Right kidney (tissue), 9 donors: ENCODE results near the gene COL5A3.
"Not testable (repeated sequence)": the region's sequence is repeated elsewhere in the genome, so short reads cannot be mapped to it uniquely, and the experiment has no call there.

Experiments
- DNase-seq: peaks from one replicate; pipeline ENCODE4 v3.0.0-alpha.2; 2016
- long read RNA-seq, 8 donors: transcript quantifications; one replicate each; lab custom pipeline, GENCODE V29; 2026

Gene COL5A3
- long read RNA-seq, donor 1: 0 reads
- long read RNA-seq, donor 2: 0 reads
- long read RNA-seq, donor 3: 0 reads
- long read RNA-seq, donor 4: 0 reads
- long read RNA-seq, donor 5: 0 reads
- long read RNA-seq, donor 6: 0 reads
- long read RNA-seq, donor 7: 0 reads
- long read RNA-seq, donor 8: 0 reads

DNA sequence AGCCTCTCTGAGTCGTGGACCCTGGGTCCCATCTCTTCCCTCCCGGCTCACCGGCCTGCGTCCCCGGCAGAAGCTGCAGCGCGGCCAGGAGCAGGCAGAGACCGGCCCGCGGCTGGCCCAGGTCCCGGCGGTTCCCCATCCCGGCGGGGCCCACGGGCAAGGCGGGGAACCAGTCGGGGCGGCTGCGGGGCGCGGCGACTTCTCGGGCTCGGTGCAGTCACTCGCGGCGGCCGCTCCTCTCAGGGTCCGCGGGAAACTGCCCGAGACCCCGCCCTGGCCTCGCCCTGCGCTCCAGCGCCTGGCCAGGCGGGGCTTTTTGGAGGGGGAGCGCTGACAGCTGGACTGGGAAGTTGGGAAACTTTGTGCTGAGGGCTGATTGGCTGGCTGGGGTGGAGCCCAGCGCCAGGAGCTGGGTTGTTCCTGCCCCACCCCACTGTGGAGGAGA, at the start of gene COL5A3:
COL5A3 (minus strand) TSS at position 258 of the 445 bp plus-strand sequence; CDS start at position 139, 119 bp downstream.
- DNase-seq: peak; percentile 12

- no peak for DNase-seq
Observed at GRCh38 chr19:10052602-10053360, 42.5 kb upstream of the COL5A3 start.

- no peak for DNase-seq
Observed at GRCh38 chr19:10049626-10050025, 39.3 kb upstream of the COL5A3 start.

DNA sequence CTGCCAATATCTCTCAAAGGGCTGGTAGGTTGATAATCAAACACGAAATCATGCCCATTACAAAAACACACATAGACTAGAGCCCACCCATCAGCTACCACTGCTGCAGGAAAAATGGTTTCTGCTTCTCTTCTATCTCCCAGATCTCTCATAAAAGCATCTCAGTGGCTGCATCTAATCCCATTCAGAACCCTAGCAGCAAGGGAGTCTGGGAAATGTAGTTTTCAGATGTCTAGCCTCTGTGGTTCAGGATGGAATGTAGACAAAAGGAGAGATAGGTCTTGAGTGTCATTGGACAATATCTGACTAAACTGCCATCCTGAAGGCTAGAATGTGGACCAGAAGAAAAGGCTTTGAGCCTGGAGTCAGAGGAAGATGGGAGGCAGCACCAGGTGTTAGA, 35.1 kb upstream of the COL5A3 start:
- DNase-seq: no peak

DNA sequence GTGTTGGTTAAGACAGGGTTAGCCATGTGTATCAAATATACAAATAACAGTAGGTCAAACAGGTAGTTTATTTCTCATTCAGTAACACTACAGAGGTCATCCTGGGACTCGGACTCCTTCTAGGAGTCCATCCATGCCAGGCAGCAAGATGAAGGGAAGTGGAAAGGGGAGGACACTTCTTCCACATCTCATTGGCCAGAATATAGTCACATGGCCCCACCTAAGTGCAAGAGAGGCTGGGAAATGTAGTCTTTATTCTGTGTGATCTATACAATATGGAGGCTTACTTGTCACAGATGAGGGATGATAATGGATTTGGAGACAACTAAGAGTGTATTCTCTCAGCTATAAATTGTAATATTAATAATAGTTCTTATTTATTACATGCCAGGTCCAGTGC, 34.1 kb upstream of the COL5A3 start:
- no peak for DNase-seq

- peak; percentile 48 for DNase-seq
Observed at GRCh38 chr19:10043286-10043927, 33.1 kb upstream of the COL5A3 start.

- no peak for DNase-seq
Observed at GRCh38 chr19:10037809-10038208, 27.5 kb upstream of the COL5A3 start.

- DNase-seq: no peak
Observed at GRCh38 chr19:10037367-10037766, 27.1 kb upstream of the COL5A3 start.

GRCh38 chr19:10036601-10037071, 26.3 kb upstream of the COL5A3 start:
- no peak for DNase-seq

DNA sequence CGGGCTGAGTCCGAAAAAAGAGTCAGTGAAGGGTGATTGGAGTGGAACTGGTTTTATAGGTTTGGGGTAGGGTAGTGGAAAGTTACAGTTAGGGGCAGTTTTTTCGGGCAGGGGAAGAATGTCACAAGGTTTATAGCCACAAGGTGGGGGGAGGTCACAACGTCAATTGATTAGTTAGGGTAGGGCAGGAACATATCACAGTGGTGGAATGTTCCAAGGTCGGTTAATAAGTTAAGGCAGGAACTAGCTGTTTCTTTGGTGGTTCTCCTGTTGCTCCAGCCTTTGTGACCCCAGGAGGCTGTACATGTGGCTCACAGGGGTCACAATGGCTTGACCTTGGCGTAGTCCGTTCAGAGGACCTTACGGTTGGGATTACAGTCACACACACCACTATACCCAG, 23.3 kb upstream of the COL5A3 start:
- DNase-seq: no peak

- peak; percentile 85 for DNase-seq
Observed at GRCh38 chr19:10027158-10027997, 17.1 kb upstream of the COL5A3 start.

DNA sequence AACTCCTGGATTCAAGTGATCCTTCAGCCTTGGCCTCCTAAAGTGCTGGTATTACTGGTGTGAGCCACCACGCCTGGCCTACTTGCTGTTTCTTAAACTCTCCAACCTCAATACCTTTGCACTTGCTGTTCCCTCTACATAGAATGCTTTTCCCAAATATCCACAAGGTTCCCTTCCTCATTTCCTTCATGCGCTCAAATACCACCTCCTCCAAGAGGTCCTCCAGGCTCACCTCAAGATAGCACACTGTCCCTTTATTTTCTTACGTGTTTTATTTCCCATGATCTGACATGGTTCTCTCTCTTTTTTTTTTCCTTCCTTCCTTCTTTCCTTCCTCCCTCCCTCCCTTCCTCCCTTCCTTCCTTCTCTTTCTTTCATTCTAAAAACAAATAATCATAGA, 16.4 kb upstream of the COL5A3 start:
- no peak for DNase-seq

DNA sequence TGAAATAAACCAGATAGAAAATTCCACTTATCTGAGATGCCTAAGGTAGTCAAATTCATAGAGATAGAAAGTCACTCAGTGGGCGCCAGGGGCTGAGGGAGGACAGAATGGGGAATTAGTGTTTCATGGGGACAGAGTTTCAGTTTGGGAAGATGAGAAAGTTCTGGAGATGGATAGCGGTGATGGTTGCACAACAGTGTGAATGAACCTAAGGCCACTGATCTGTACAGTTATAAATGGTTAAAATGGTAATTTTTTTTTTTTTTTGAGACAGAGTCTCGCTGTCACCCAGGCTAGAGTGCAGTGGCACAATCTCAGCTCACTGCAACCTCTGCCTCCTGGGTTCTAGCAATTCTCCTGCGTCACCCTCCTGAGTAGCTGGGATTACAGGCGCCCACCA, 12.8 kb upstream of the COL5A3 start:
- not testable (repeated sequence) for DNase-seq

GRCh38 chr19:10021863-10022262, 11.6 kb upstream of the COL5A3 start:
- DNase-seq: no peak

DNA sequence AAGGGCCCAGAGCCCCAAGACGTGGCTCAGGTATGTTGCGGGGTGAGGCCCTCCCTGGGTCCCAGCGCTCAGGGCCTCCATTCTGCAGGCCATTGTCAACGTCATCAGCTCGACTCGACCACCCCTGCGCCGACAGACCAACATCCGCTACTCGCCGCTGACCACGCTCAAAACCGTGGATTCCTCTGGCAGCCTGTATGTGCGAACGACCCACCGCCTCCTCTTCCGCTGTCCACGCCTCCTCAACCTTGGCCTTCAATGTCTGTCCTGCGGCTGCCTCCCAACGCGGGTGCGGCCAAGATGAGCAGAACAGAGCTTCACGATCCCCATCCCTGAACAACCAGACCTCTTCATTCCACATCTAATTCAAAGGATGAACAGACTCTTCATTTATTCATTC, 11.1 kb upstream of the COL5A3 start:
- no peak for DNase-seq

DNA sequence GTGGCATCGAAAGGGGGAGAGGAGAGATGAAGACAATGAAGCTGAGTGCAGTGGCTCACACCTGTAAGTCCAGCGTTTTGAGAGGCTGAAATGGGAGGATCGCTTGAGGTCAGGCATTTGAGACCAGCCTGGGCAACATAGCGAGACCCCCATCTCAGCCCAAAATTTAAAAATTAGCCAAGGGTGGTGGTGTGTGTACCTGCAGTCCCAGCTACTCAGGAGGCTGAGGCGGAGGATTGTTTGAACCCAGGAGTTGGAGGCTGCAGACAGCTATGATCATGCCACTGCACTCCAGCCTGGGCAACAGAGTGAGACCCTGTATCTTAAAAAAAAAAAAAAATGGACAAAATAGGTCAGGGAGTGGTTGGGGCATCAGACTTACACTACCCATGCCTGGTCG, 10.5 kb upstream of the COL5A3 start:
- DNase-seq: no peak

GRCh38 chr19:10019246-10019645, 8.9 kb upstream of the COL5A3 start:
- DNase-seq: no peak

- no peak for DNase-seq
Observed at GRCh38 chr19:10018786-10019185, 8.5 kb upstream of the COL5A3 start.

DNA sequence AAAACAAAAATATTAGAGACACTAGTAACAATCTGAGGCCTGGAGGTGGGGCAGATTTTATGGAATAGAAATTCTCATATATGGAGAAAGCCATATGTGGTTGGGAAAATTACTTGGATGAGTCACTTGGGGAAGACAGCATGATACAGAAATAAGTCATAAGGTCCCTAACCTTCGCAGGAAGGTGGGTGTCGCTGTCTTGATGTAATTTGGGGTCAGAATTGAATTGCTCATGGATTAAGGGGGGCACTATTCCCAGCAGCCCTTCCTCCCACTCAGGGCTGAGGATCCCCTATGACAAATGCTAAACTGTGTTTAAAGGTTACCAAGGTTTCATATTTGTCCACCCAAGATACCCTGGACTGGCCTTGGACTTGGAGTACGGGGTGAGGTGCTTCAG, 8.0 kb upstream of the COL5A3 start:
- DNase-seq: no peak

DNA sequence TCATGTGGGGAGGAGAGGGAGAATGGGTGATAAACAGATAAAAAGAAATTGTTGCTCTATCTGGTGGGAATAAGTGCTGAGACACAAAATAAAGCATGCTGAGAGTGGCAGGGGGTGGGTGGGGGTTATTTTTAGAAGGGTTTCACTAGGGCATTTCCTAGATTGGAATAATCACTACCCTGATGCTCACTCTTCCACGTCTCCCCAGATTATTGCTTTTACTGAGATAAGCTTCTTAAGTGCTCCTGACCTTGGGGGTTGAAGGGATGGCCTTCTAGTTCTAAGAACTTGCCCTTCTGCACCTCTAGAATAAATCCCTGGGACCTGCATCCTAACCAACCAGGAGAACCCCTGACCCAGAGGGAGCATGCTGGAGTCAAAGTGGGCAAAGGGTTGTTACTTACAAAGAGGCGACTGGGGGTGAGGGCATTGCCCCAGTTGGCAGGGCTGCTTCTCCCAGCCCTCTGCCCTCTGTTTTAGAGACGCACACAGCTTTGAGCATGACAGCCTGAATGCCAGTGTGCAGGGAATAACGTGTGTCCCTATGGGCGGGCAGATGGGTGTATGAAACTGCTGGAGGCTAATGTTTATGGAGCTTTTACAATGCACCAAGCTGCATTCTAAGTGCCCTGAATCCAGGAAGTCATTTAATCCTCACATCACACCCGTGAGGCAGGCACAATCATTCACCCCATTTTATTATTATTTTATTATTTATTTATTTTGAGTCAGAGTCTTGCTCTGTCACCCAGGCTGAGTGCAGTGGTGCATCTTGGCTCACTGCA, 3.7 kb upstream of the COL5A3 start:
- no peak for DNase-seq

DNA sequence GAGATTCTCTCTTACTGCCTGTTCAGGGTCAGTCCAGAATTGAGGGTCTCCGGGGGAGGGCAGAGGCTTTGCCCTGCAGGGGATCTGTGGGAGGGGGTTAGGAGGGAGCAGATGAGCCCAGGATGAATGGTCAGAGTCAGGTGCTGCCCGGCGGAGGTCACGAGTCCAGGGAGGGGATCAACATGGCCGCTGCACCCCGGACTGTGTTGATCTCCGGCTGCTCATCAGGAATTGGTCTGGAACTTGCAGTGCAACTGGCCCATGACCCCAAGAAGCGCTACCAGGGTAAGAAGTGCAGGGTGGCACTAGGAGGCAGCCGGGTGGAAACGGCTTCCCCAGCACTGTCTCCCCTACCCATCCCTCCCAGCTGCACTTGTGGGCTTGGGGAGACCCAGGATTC, 3.0 kb upstream of the COL5A3 start, which contains the start of gene RDH8:
RDH8 (plus strand) TSS at position 168 of the 400 bp plus-strand sequence; CDS start at position 183, 15 bp downstream.
- no peak for DNase-seq

- no peak for DNase-seq
Observed at GRCh38 chr19:10011974-10012373, 1.7 kb upstream of the COL5A3 start.
